BLaER1 treated with 17β-estradiol and CSF1 and Interleukin-3, amounts not matched to agents 10 nM and 100 nM (cell line): ENCODE data around the gene IGFBP2.

Experiments
- H3K27ac ChIP-seq, 11 experiments: shearing (Covaris generic); formaldehyde crosslinking; 2 replicates each; pipeline ENCODE4 v1.8.1; 2022
- H3K27me3 ChIP-seq, 11 experiments: shearing (Covaris generic); formaldehyde crosslinking; 2 replicates each; pipeline ENCODE4 v1.8.1; 2022
- H3K36me3 ChIP-seq, 11 experiments: shearing (Covaris generic); formaldehyde crosslinking; 2 replicates each; pipeline ENCODE4 v1.8.1; 2022
- H3K4me1 ChIP-seq, 10 experiments: shearing (Covaris generic); formaldehyde crosslinking; 2 replicates each; pipeline ENCODE4 v1.8.1; 2022
- H3K4me2 ChIP-seq, 11 experiments: shearing (Covaris generic); formaldehyde crosslinking; 2 replicates each; pipeline ENCODE4 v1.8.1; 2022
- H3K4me3 ChIP-seq, 10 experiments: shearing (Covaris generic); formaldehyde crosslinking; 2 replicates each; pipeline ENCODE4 v1.8.1; 2022
- H3K9ac ChIP-seq, 11 experiments: shearing (Covaris generic); formaldehyde crosslinking; 2 replicates each; pipeline ENCODE4 v1.8.1; 2022
- H3K9me3 ChIP-seq, 11 experiments: shearing (Covaris generic); formaldehyde crosslinking; replicated peaks in 1 of 11; 2 replicates each; pipeline ENCODE4 v1.8.1; 2022
- H4K20me1 ChIP-seq, 11 experiments: shearing (Covaris generic); formaldehyde crosslinking; 2 replicates each; pipeline ENCODE4 v1.8.1; 2022
- Cebpa-rat ChIP-seq, 11 experiments: shearing (Covaris generic); IDR thresholded peaks; 2 replicates each; pipeline ENCODE4 v1.8.1; 2022

IGFBP2 gene

GRCh38 chr2:216664593-216665034, 31.4 kb downstream of the IGFBP2 start:
- H3K4me1 ChIP-seq = peaks cover 0 to 70% (median 61%) of the 10 kb centered on the region in 10 experiments; a peak in 18 of 20 replicates
- TF ChIP-seq Cebpa-rat (IDR thresholded peaks at IDR 0.05) = no peak
- peak overlapping the region in 1 of 11 experiments; percentile 29; a peak in 1 of 22 replicates for H3K9ac ChIP-seq
- H3K4me3 ChIP-seq = peak overlapping the region in 1 of 10 experiments; percentile 21; a peak in 1 of 20 replicates
- H3K9me3 ChIP-seq = no peaks in the 10 kb centered on the region
- H3K27ac ChIP-seq = 0 out of 22 replicates have a peak overlapping the region, but pooled peaks of 2 of the 11 experiments have one; percentile 5 to 16
- peaks cover 30 to 61% (median 47%) of the 10 kb centered on the region in 11 experiments for H3K27me3 ChIP-seq
- H3K36me3 ChIP-seq = peaks cover 0 to 57% (median 27%) of the 10 kb centered on the region in 11 experiments; a peak in 15 of 22 replicates
- H4K20me1 ChIP-seq = peaks cover 0 to 95% (median 79%) of the 10 kb centered on the region in 11 experiments; a peak in 17 of 22 replicates
- H3K4me2 ChIP-seq = peak overlapping the region; percentile 18 to 94 (median 76); a peak in 20 of 22 replicates

- peak overlapping the region in 10 of 11 experiments; percentile 18 to 94 (median 79); a peak in 19 of 22 replicates for H3K4me2 ChIP-seq
- H3K4me1 ChIP-seq = peaks cover 3 to 70% (median 62%) of the 10 kb centered on the region in 10 experiments; a peak in 19 of 20 replicates
- TF ChIP-seq Cebpa-rat (IDR thresholded peaks at IDR 0.05) = no peak
Measured at GRCh38 chr2:216665242-216665641, 32.0 kb downstream of the IGFBP2 start.

GRCh38 chr2:216665717-216666116, 32.5 kb downstream of the IGFBP2 start:
- Histone ChIP-seq H3K4me3 (no peak overlapping the region), H3K4me2 (peak overlapping the region in 8 of 11 experiments; percentile 64 to 94 (median 85); a peak in 12 of 22 replicates), H3K27me3 (peaks cover 41 to 72% (median 55%) of the 10 kb centered on the region in 11 experiments), H3K36me3 (peaks cover 0 to 46% (median 18%) of the 10 kb centered on the region in 11 experiments; a peak in 15 of 22 replicates), H3K9ac (peak overlapping the region in 1 of 11 experiments; percentile 4; a peak in 1 of 22 replicates), H3K9me3 (no peaks in the 10 kb centered on the region), H4K20me1 (peaks cover 0 to 95% (median 79%) of the 10 kb centered on the region in 11 experiments; a peak in 17 of 22 replicates), H3K27ac (no peak overlapping the region), H3K4me1 (peaks cover 8 to 74% (median 62%) of the 10 kb centered on the region in 10 experiments; a peak in 19 of 20 replicates)
- no peak for TF ChIP-seq Cebpa-rat (IDR thresholded peaks at IDR 0.05)

More at GRCh38 chr2:216665242-216665641, 32.0 kb downstream of the IGFBP2 start:
- Histone ChIP-seq H3K27ac (0 out of 22 replicates have a peak overlapping the region, but pooled peaks of 1 of the 11 experiments have one; percentile 16), H3K9me3 (no peaks in the 10 kb centered on the region), H3K4me3 (no peak overlapping the region), H3K36me3 (peaks cover 0 to 51% (median 21%) of the 10 kb centered on the region in 11 experiments; a peak in 15 of 22 replicates), H4K20me1 (peaks cover 0 to 95% (median 79%) of the 10 kb centered on the region in 11 experiments; a peak in 17 of 22 replicates), H3K27me3 (peaks cover 37 to 67% (median 52%) of the 10 kb centered on the region in 11 experiments), H3K9ac (peak overlapping the region in 2 of 11 experiments; percentile 4 to 14; a peak in 2 of 22 replicates)

GRCh38 chr2:216666461-216667233, 33.4 kb downstream of the IGFBP2 start:
- TF ChIP-seq Cebpa-rat (IDR thresholded peaks at IDR 0.05) = no peak
- Histone ChIP-seq H3K4me1 (peaks cover 14 to 78% (median 70%) of the 10 kb centered on the region in 10 experiments; a peak in 19 of 20 replicates), H3K36me3 (peaks cover 0 to 37% (median 8%) of the 10 kb centered on the region in 11 experiments; a peak in 15 of 22 replicates), H3K4me2 (no peak overlapping the region), H3K27me3 (peaks cover 51 to 81% (median 62%) of the 10 kb centered on the region in 11 experiments), H3K4me3 (no peak overlapping the region), H4K20me1 (peaks cover 0 to 88% (median 77%) of the 10 kb centered on the region in 11 experiments; a peak in 17 of 22 replicates), H3K9ac (no peak overlapping the region), H3K9me3 (no peaks in the 10 kb centered on the region), H3K27ac (no peak overlapping the region)

GRCh38 chr2:216670266-216671080, 37.3 kb downstream of the IGFBP2 start:
- peaks cover 0 to 4% (median 0%) of the 10 kb centered on the region in 11 experiments; a peak in 2 of 22 replicates for H3K36me3 ChIP-seq
- H3K9me3 ChIP-seq = no peaks in the 10 kb centered on the region
- H3K27ac ChIP-seq = peak overlapping the region in 4 of 11 experiments; percentile 19 to 42 (median 26); a peak in 6 of 22 replicates
- peak overlapping the region in 2 of 11 experiments; percentile 23 to 42; a peak in 2 of 22 replicates for H3K9ac ChIP-seq
- peaks cover 14 to 45% (median 36%) of the 10 kb centered on the region in 10 experiments; a peak in 19 of 20 replicates for H3K4me1 ChIP-seq
- peaks cover 0 to 69% (median 44%) of the 10 kb centered on the region in 11 experiments; a peak in 16 of 22 replicates for H4K20me1 ChIP-seq
- TF ChIP-seq Cebpa-rat (IDR thresholded peaks at IDR 0.05) = no peak
- H3K4me2 ChIP-seq = peak overlapping the region; percentile 8 to 92 (median 81); a peak in 21 of 22 replicates
- H3K4me3 ChIP-seq = peak overlapping the region in 1 of 10 experiments; percentile 5; a peak in 1 of 20 replicates
- peaks cover 37 to 92% (median 78%) of the 10 kb centered on the region in 11 experiments for H3K27me3 ChIP-seq

- no peaks in the 10 kb centered on the region for H3K36me3 ChIP-seq
- H3K27ac ChIP-seq = peak overlapping the region in 4 of 11 experiments; percentile 10 to 42 (median 20); a peak in 6 of 22 replicates
- H3K9me3 ChIP-seq = no peaks in the 10 kb centered on the region
- 0 out of 20 replicates have a peak overlapping the region, but pooled peaks of 1 of the 10 experiments have one; percentile 5 for H3K4me3 ChIP-seq
- peaks cover 14 to 39% (median 32%) of the 10 kb centered on the region in 10 experiments; a peak in 19 of 20 replicates for H3K4me1 ChIP-seq
- H3K27me3 ChIP-seq = peaks cover 37 to 92% (median 78%) of the 10 kb centered on the region in 11 experiments
- TF ChIP-seq Cebpa-rat (IDR thresholded peaks at IDR 0.05) = no peak
- peaks cover 0 to 63% (median 38%) of the 10 kb centered on the region in 11 experiments; a peak in 16 of 22 replicates for H4K20me1 ChIP-seq
- peak overlapping the region in 2 of 11 experiments; percentile 8 to 42; a peak in 2 of 22 replicates for H3K9ac ChIP-seq
- H3K4me2 ChIP-seq = peak overlapping the region; percentile 8 to 92 (median 81); a peak in 21 of 22 replicates
Measured at GRCh38 chr2:216671081-216671411, 37.8 kb downstream of the IGFBP2 start.

GRCh38 chr2:216671791-216672343, 38.6 kb downstream of the IGFBP2 start:
- peaks cover 0 to 55% (median 34%) of the 10 kb centered on the region in 11 experiments; a peak in 14 of 22 replicates for H4K20me1 ChIP-seq

More at GRCh38 chr2:216671791-216672343, 38.6 kb downstream of the IGFBP2 start:
- Histone ChIP-seq H3K27ac (peak overlapping the region in 1 of 11 experiments; percentile 20; a peak in 1 of 22 replicates), H3K36me3 (no peaks in the 10 kb centered on the region), H3K9ac (no peak overlapping the region), H3K9me3 (no peaks in the 10 kb centered on the region), H3K27me3 (peaks cover 37 to 92% (median 79%) of the 10 kb centered on the region in 11 experiments), H3K4me3 (no peak overlapping the region), H3K4me1 (peaks cover 14 to 36% (median 32%) of the 10 kb centered on the region in 10 experiments; a peak in 19 of 20 replicates), H3K4me2 (peak overlapping the region in 7 of 11 experiments; percentile 78 to 92 (median 87); a peak in 11 of 22 replicates)
- no peak for TF ChIP-seq Cebpa-rat (IDR thresholded peaks at IDR 0.05)
